Measurements from ENCODE around the gene CXCR5. TPM values are rescaled to one million over a fixed set of nuclear protein-coding genes. Genes with fewer than 3 reads are reported as not detected.
A peak's percentile ranks its signal among the peaks of the same experiment; 100 is the strongest.

The CXCR5 gene
- total RNA-seq, 1 experiment from 2014 or later, result not detected

- H3K27me3 Mint-ChIP-seq (ENCODE audit: insufficient read depth, unreplicated experiment), result no peaks in the 10 kb centered on the region
- ChIA-PET POLR2A (interaction anchor here (0.8 to 4.5 kb wide), 12 partner anchors 86 to 1225 kb away, joined by 3 to 56 read pairs (median 4); partner anchors contain the start of genes CENATAC, DDX6 and DPAGT1), CTCF (interaction anchor here (0.8 to 2.9 kb wide), 3 partner anchors 105 to 222 kb away, joined by 3 to 13 read pairs (median 3); no protein-coding TSS in a partner anchor)
- TF ChIP-seq CTCF (IDR thresholded peaks at IDR 0.05; ENCODE audit: unreplicated experiment), result no peak
- no peaks in the 10 kb centered on the region for H3K9me3 Mint-ChIP-seq (ENCODE audit: unreplicated experiment)
- DNase-seq (ENCODE audit: unreplicated experiment), result peak; percentile 96
- H3K4me1 Mint-ChIP-seq (ENCODE audit: insufficient read depth, unreplicated experiment), result peaks cover 69% of the 10 kb centered on the region
- peaks cover 33% of the 10 kb centered on the region for H3K36me3 Mint-ChIP-seq (ENCODE audit: insufficient read depth, unreplicated experiment)
- intact Hi-C loops (cut with micrococcal nuclease), result loop anchor here (5.0 kb wide), 1 partner anchor 105 kb away; the partner anchor contains the start of genes RPS25 and TRAPPC4
- peak overlapping the region; percentile 90 for H3K27ac Mint-ChIP-seq (ENCODE audit: low read depth, unreplicated experiment)
- H3K4me3 Mint-ChIP-seq (ENCODE audit: unreplicated experiment), result peak overlapping the region; percentile 79
- BruUV-seq (replicated peaks), result no TSS peak
Observed at GRCh38 chr11:118911880-118912741, 28.4 kb downstream of the CXCR5 start.

GRCh38 chr11:118912742-118913410 is 29.2 kb downstream of the CXCR5 start:
- POLR2A ChIA-PET, result interaction anchor here (0.8 to 4.5 kb wide), 10 partner anchors 85 to 1224 kb away, joined by 3 to 56 read pairs (median 4); partner anchors contain the start of genes CENATAC, DDX6 and DPAGT1
- Mint-ChIP-seq H3K9me3 (ENCODE audit: unreplicated experiment) (no peaks in the 10 kb centered on the region), H3K27me3 (ENCODE audit: insufficient read depth, unreplicated experiment) (no peaks in the 10 kb centered on the region), H3K27ac (ENCODE audit: low read depth, unreplicated experiment) (peak overlapping the region; percentile 90), H3K36me3 (ENCODE audit: insufficient read depth, unreplicated experiment) (peaks cover 27% of the 10 kb centered on the region), H3K4me1 (ENCODE audit: insufficient read depth, unreplicated experiment) (peaks cover 69% of the 10 kb centered on the region), H3K4me3 (ENCODE audit: unreplicated experiment) (peak overlapping the region; percentile 79)
- CTCF ChIA-PET, result interaction anchor here (0.6 to 2.9 kb wide), 5 partner anchors 93 to 223 kb away, joined by 3 to 13 read pairs (median 3); no protein-coding TSS in a partner anchor
- TF ChIP-seq CTCF (IDR thresholded peaks at IDR 0.05; ENCODE audit: unreplicated experiment), result no peak
- TSS peak; percentile 23 for BruUV-seq (replicated peaks)
- DNase-seq (ENCODE audit: unreplicated experiment), result peak; percentile 56
- intact Hi-C loops (cut with micrococcal nuclease), result loop anchor here (5.0 kb wide), 1 partner anchor 104 kb away; the partner anchor contains the start of genes RPS25 and TRAPPC4

- peaks cover 70% of the 10 kb centered on the region for H3K4me1 Mint-ChIP-seq (ENCODE audit: insufficient read depth, unreplicated experiment)
- peak; percentile 59 for DNase-seq (ENCODE audit: unreplicated experiment)
- ChIA-PET CTCF (interaction anchor here (0.6 to 2.9 kb wide), 6 partner anchors 94 to 1223 kb away, joined by 3 to 13 read pairs (median 3); no protein-coding TSS in a partner anchor), POLR2A (interaction anchor here (0.9 to 4.3 kb wide), 3 partner anchors 189 to 292 kb away, joined by 3 to 21 read pairs (median 4); partner anchors contain the start of gene DPAGT1)
- no TSS peak for BruUV-seq (replicated peaks)
- intact Hi-C loops (cut with micrococcal nuclease), result loop anchor here (5.0 kb wide), 1 partner anchor 104 kb away; the partner anchor contains the start of genes RPS25 and TRAPPC4
- H3K4me3 Mint-ChIP-seq (ENCODE audit: unreplicated experiment), result peak overlapping the region; percentile 79
- peak overlapping the region; percentile 98 for H3K27ac Mint-ChIP-seq (ENCODE audit: low read depth, unreplicated experiment)
- no peaks in the 10 kb centered on the region for H3K27me3 Mint-ChIP-seq (ENCODE audit: insufficient read depth, unreplicated experiment)
- no peak for TF ChIP-seq CTCF (IDR thresholded peaks at IDR 0.05; ENCODE audit: unreplicated experiment)
- H3K36me3 Mint-ChIP-seq (ENCODE audit: insufficient read depth, unreplicated experiment), result peaks cover 20% of the 10 kb centered on the region
- no peaks in the 10 kb centered on the region for H3K9me3 Mint-ChIP-seq (ENCODE audit: unreplicated experiment)
Observed at GRCh38 chr11:118913411-118914125, 29.9 kb downstream of the CXCR5 start.

All from MCF 10A (cell line).